Activated CD8-positive, alpha-beta memory T cell treated with anti-CD3 and anti-CD28 coated beads, Interleukin-2, amount 10 ng/mL, durations not matched to agents 7 days and 5 days (primary cell): ENCODE data around the gene ADGB. TPM values are rescaled to one million over a fixed set of nuclear protein-coding genes. Genes with fewer than 3 reads are reported as not detected.
A peak's percentile ranks its signal among the peaks of the same experiment; 100 is the strongest.
"Not testable (repeated sequence)": the region's sequence is repeated elsewhere in the genome, so short reads cannot be mapped to it uniquely, and the experiment has no call there.

Source experiments
- ATAC-seq: fragments of 150-1000 bp; cut with Tn5 transposase; one replicate; pipeline ENCODE4 v1.10.0; 2021; ENCODE audit warnings: moderate library complexity
- CTCF ChIA-PET: fragments of 350-600 bp; sonication (Branson Sonifier 250); formaldehyde crosslinking; loops from one replicate; lab custom pipeline; 2021; ENCODE audit warnings: antibody characterized with exemption; lab: Charles Lee
- DNase-seq: peaks from one replicate; pipeline ENCODE4 v3.0.0-alpha.2; 2020
- H3K27ac Mint-ChIP-seq: one replicate; pipeline ENCODE4 v1.8.0; 2021; ENCODE audit warnings: mild to moderate bottlenecking, mixed read lengths
- H3K27me3 Mint-ChIP-seq: one replicate; pipeline ENCODE4 v1.8.0; 2021; ENCODE audit warnings: mixed read lengths
- H3K36me3 Mint-ChIP-seq: one replicate; pipeline ENCODE4 v1.8.0; 2021; ENCODE audit warnings: mild to moderate bottlenecking, mixed read lengths
- H3K4me1 Mint-ChIP-seq: one replicate; pipeline ENCODE4 v1.8.0; 2021; ENCODE audit warnings: mixed read lengths
- H3K4me3 Mint-ChIP-seq: one replicate; pipeline ENCODE4 v1.8.0; 2021; ENCODE audit warnings: mild to moderate bottlenecking, moderate library complexity, mixed read lengths
- H3K9me3 Mint-ChIP-seq: one replicate; pipeline ENCODE4 v1.8.0; 2022; ENCODE audit warnings: low read depth, mixed read lengths
- total RNA-seq, 2 experiments: library from RNA; stranded (reverse); gene quantifications; one replicate each; pipeline ENCODE4 v1.2.3, GENCODE V29; 2021

The ADGB gene
- total RNA-seq: not detected

GRCh38 chr6:146598772-146599405, at the start of gene ADGB:
Gene ADGB, plus strand, starts transcription at chr6:146598972. Its CDS starts 69 bp downstream, at chr6:146599041.
- CTCF ChIA-PET: no interaction called here
- ATAC-seq (peak; percentile 33), DNase-seq (no peak)
- Mint-ChIP-seq H3K27me3 (no peaks in the 10 kb centered on the region), H3K9me3 (no peaks in the 10 kb centered on the region), H3K4me1 (peaks cover 4% of the 10 kb centered on the region), H3K36me3 (no peaks in the 10 kb centered on the region), H3K4me3 (peak within 1 kb of the TSS; percentile 36), H3K27ac (no peak within 1 kb of the TSS)

GRCh38 chr6:146550911-146551310, 47.9 kb upstream of the ADGB start:
- Mint-ChIP-seq H3K36me3 (no peaks in the 10 kb centered on the region), H3K4me1 (no peaks in the 10 kb centered on the region), H3K27me3 (no peaks in the 10 kb centered on the region), H3K4me3 (no peak overlapping the region), H3K9me3 (no peaks in the 10 kb centered on the region), H3K27ac (no peak overlapping the region)
- ATAC-seq (no peak), DNase-seq (no peak)
- CTCF ChIA-PET: no interaction called here

- no peak overlapping the region for H3K4me3 Mint-ChIP-seq
- H3K36me3 Mint-ChIP-seq: no peaks in the 10 kb centered on the region
- H3K27ac Mint-ChIP-seq: no peak overlapping the region
- CTCF ChIA-PET: no interaction called here
- no peaks in the 10 kb centered on the region for H3K9me3 Mint-ChIP-seq
- H3K27me3 Mint-ChIP-seq: no peaks in the 10 kb centered on the region
- no peak for ATAC-seq
- no peaks in the 10 kb centered on the region for H3K4me1 Mint-ChIP-seq
- no peak for DNase-seq
Measured at GRCh38 chr6:146551545-146551944, 47.2 kb upstream of the ADGB start.

- Mint-ChIP-seq H3K4me1 (no peaks in the 10 kb centered on the region), H3K4me3 (no peak overlapping the region), H3K36me3 (no peaks in the 10 kb centered on the region), H3K27ac (no peak overlapping the region), H3K9me3 (no peaks in the 10 kb centered on the region), H3K27me3 (no peaks in the 10 kb centered on the region)
- no peak for ATAC-seq
- DNase-seq: no peak
- CTCF ChIA-PET: no interaction called here
Measured at GRCh38 chr6:146553377-146554135, 45.2 kb upstream of the ADGB start.

GRCh38 chr6:146560607-146561006, 38.2 kb upstream of the ADGB start:
- no peaks in the 10 kb centered on the region for H3K36me3 Mint-ChIP-seq
- CTCF ChIA-PET: no interaction called here
- no peaks in the 10 kb centered on the region for H3K27me3 Mint-ChIP-seq
- no peaks in the 10 kb centered on the region for H3K4me1 Mint-ChIP-seq
- no peak overlapping the region for H3K27ac Mint-ChIP-seq
- ATAC-seq: no peak
- no peak overlapping the region for H3K4me3 Mint-ChIP-seq
- H3K9me3 Mint-ChIP-seq: peaks cover 2% of the 10 kb centered on the region
- no peak for DNase-seq

GRCh38 chr6:146566661-146567060, 32.1 kb upstream of the ADGB start:
- CTCF ChIA-PET, ATAC-seq, H3K4me1 Mint-ChIP-seq, DNase-seq, H3K27ac Mint-ChIP-seq, H3K36me3 Mint-ChIP-seq, H3K4me3 Mint-ChIP-seq, H3K27me3 Mint-ChIP-seq: not testable (repeated sequence)
- peaks cover 10% of the 10 kb centered on the region for H3K9me3 Mint-ChIP-seq

GRCh38 chr6:146568619-146569018, 30.2 kb upstream of the ADGB start:
- CTCF ChIA-PET, DNase-seq, H3K9me3 Mint-ChIP-seq, H3K27me3 Mint-ChIP-seq, H3K27ac Mint-ChIP-seq, ATAC-seq, H3K4me1 Mint-ChIP-seq, H3K36me3 Mint-ChIP-seq, H3K4me3 Mint-ChIP-seq: not testable (repeated sequence)

- no peaks in the 10 kb centered on the region for H3K36me3 Mint-ChIP-seq
- ATAC-seq: no peak
- H3K27me3 Mint-ChIP-seq: no peaks in the 10 kb centered on the region
- no peak for DNase-seq
- H3K9me3 Mint-ChIP-seq: peaks cover 5% of the 10 kb centered on the region
- H3K4me1 Mint-ChIP-seq: no peaks in the 10 kb centered on the region
- no peak overlapping the region for H3K27ac Mint-ChIP-seq
- no peak overlapping the region for H3K4me3 Mint-ChIP-seq
- CTCF ChIA-PET: no interaction called here
Measured at GRCh38 chr6:146574211-146574610, 24.6 kb upstream of the ADGB start.

GRCh38 chr6:146578054-146578453, 20.7 kb upstream of the ADGB start:
- no peaks in the 10 kb centered on the region for H3K36me3 Mint-ChIP-seq
- DNase-seq (no peak), ATAC-seq (no peak)
- CTCF ChIA-PET: interaction anchor here (1.1 kb wide), 1 partner anchor 121 kb away, joined by 3 read pairs; no protein-coding TSS in a partner anchor
- H3K4me1 Mint-ChIP-seq: no peaks in the 10 kb centered on the region
- H3K4me3 Mint-ChIP-seq: no peak overlapping the region
- no peaks in the 10 kb centered on the region for H3K27me3 Mint-ChIP-seq
- peaks cover 4% of the 10 kb centered on the region for H3K9me3 Mint-ChIP-seq
- no peak overlapping the region for H3K27ac Mint-ChIP-seq

GRCh38 chr6:146581968-146582367, 16.8 kb upstream of the ADGB start:
- Mint-ChIP-seq H3K27me3 (no peaks in the 10 kb centered on the region), H3K36me3 (no peaks in the 10 kb centered on the region), H3K4me1 (no peaks in the 10 kb centered on the region), H3K9me3 (peaks cover 2% of the 10 kb centered on the region), H3K27ac (no peak overlapping the region), H3K4me3 (no peak overlapping the region)
- ATAC-seq: no peak
- DNase-seq: no peak
- CTCF ChIA-PET: no interaction called here

- no peaks in the 10 kb centered on the region for H3K4me1 Mint-ChIP-seq
- no peaks in the 10 kb centered on the region for H3K27me3 Mint-ChIP-seq
- H3K27ac Mint-ChIP-seq: no peak overlapping the region
- H3K4me3 Mint-ChIP-seq: no peak overlapping the region
- CTCF ChIA-PET: no interaction called here
- H3K9me3 Mint-ChIP-seq: peaks cover 2% of the 10 kb centered on the region
- H3K36me3 Mint-ChIP-seq: no peaks in the 10 kb centered on the region
- DNase-seq (no peak), ATAC-seq (no peak)
Measured at GRCh38 chr6:146582857-146583256, 15.9 kb upstream of the ADGB start.

- H3K4me1 Mint-ChIP-seq: no peaks in the 10 kb centered on the region
- no peak for DNase-seq
- CTCF ChIA-PET: no interaction called here
- no peak overlapping the region for H3K27ac Mint-ChIP-seq
- H3K4me3 Mint-ChIP-seq: no peak overlapping the region
- no peaks in the 10 kb centered on the region for H3K27me3 Mint-ChIP-seq
- H3K9me3 Mint-ChIP-seq: peaks cover 2% of the 10 kb centered on the region
- ATAC-seq: no peak
- no peaks in the 10 kb centered on the region for H3K36me3 Mint-ChIP-seq
Measured at GRCh38 chr6:146583966-146584365, 14.8 kb upstream of the ADGB start.

GRCh38 chr6:146587459-146587858, 11.3 kb upstream of the ADGB start:
- Mint-ChIP-seq H3K4me1 (no peaks in the 10 kb centered on the region), H3K4me3 (no peak overlapping the region), H3K9me3 (no peaks in the 10 kb centered on the region), H3K36me3 (no peaks in the 10 kb centered on the region), H3K27me3 (no peaks in the 10 kb centered on the region), H3K27ac (no peak overlapping the region)
- ATAC-seq (no peak), DNase-seq (no peak)
- CTCF ChIA-PET: no interaction called here

- CTCF ChIA-PET: no interaction called here
- no peaks in the 10 kb centered on the region for H3K4me1 Mint-ChIP-seq
- H3K9me3 Mint-ChIP-seq: no peaks in the 10 kb centered on the region
- H3K4me3 Mint-ChIP-seq: no peak overlapping the region
- no peaks in the 10 kb centered on the region for H3K36me3 Mint-ChIP-seq
- DNase-seq (no peak), ATAC-seq (no peak)
- no peak overlapping the region for H3K27ac Mint-ChIP-seq
- H3K27me3 Mint-ChIP-seq: no peaks in the 10 kb centered on the region
Measured at GRCh38 chr6:146590492-146590891, 8.3 kb upstream of the ADGB start.
